HT1080 (cell line): ENCODE results near the gene VOPP1. TPM values are rescaled to one million over a fixed set of nuclear protein-coding genes. Genes with fewer than 3 reads are reported as not detected.

Experiments used
- DNase-seq: peaks from one replicate; pipeline ENCODE4 v3.0.0-alpha.2; 2015; ENCODE audit warnings: low read depth
- total RNA-seq: library from RNA; depleted of rRNA; stranded (reverse); fragments of >200 nt; shearing (Covaris generic); gene quantifications from 2 replicates; pipeline ENCODE4 v1.2.3, GENCODE V29; 2014

The VOPP1 gene
- total RNA-seq, 1 experiment from 2014 or later = 100 TPM

DNA sequence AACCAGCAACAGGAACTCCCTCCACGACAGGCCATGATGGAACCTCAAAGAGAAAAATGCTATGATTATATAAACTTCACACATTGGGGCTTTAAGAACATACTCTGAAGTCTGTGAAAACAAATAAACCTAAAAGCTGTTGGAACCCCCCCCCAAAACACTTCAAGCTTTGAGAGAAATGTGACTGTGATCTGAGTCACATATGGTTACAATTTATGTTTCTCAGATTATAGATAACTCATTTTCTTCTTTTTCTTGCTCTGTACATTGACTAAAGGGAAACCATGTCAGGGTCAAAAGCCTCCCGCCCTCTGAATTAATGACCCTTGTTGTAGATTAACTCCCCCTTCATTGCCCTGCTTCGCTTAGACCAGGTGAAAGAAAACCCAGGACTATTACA lies 15.8 kb downstream of the VOPP1 start:
- DNase-seq = no peak

DNA sequence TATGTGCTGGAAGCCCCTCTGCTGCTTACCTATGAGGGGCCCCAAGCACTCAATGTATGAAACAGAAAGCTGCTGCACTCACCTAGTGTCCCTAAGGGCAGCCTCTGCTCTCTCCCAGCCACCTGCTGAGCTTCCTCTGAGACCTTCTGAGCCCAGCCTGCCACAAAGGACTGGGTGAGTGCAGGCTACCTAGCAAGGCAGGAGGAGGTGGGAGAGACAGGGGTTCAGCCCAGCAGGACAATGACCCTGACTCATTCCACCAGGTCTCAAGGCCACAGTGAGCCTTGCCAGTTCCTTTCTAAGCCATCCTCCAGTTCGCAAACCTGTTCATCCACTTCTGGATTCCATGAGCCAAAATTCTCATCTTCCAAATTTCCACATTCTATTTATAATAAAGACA lies 16.3 kb downstream of the VOPP1 start:
- DNase-seq = no peak

DNA sequence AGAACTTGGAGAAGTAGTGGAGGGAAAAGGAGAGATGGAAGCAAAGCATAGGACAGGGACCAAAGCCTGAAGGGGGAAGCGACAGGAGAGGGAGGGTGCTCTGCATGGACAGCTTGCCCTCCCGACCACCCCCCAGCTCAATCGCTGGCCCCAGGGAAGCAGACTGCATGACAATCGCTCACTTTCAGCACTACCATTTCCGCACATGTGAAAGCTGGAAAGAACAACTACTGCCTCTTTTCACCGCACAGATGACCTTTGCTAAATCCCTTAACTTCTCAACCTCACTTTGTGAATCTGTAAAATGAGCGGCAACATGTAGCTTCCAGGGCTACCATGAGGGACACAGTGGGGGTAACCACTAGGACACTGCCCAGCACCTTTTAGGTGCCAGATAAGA lies 17.1 kb downstream of the VOPP1 start:
- DNase-seq = no peak

DNA sequence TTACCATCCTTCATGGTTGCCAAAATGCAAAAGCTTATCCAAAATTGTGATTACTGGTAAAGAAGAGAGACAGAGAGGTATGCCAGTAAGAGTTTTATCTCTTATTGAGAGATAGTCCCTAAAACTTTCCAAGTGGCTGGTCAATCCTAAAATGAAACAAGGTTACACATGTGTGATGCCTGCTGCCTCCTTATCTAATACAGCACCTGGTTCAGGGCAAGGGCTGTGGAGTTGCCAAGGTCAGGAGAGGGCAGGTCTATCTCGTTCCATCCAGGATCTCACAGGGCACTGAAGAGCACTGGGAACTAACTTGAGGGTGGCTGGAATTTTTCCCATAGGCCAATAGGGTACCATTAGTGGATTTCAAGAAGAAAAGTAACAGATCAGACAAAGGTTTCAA lies 18.3 kb downstream of the VOPP1 start:
- no peak for DNase-seq

DNA sequence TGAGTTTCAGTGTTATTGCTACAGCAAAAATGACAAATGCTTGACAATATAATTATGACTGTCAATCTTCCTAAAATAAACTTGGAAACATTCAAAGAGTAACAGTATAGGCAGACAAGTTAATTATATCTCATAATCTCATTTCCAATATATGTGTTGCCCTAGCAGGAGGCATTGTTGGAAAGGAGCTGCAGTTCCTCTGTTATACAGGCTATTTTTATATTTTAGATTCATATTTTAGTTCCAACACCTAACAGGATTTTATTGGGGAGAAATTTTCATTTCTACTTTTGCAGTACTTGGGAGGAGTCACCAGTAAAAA lies 19.3 kb downstream of the VOPP1 start:
- DNase-seq = no peak

DNA sequence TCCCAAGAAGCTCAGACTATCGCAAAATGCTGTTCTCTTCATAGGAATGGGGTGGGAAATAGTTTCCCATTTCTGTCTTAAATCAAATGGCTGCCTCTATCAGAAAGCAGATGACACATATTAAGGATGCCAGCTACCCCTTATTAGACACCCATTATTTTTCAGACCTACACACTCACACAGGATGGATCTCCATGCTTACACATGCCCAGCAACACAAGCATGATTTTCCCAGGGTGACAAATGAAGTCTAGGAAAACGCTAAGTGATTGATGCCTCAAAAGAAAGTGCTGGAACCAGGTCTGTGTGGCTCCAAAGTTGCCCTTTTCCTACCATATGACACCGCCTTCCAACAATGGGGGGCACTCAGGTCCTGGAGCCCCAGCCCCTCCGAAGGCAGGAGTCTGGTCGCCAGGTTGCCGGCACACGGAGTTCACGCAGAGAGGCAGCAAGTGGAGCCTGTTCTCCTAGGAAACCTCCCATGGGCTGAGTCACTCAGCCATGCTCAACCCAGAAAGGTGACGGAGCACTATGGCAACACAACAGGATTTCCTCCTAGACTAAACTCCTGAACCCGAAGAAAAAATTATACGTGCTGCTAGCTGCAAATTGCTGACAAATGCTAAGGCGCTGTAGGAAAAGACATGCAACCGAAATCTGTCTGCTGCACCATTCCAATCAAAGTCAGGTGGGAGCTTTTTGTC lies 19.8 kb downstream of the VOPP1 start:
- DNase-seq = peak; percentile 91

DNA sequence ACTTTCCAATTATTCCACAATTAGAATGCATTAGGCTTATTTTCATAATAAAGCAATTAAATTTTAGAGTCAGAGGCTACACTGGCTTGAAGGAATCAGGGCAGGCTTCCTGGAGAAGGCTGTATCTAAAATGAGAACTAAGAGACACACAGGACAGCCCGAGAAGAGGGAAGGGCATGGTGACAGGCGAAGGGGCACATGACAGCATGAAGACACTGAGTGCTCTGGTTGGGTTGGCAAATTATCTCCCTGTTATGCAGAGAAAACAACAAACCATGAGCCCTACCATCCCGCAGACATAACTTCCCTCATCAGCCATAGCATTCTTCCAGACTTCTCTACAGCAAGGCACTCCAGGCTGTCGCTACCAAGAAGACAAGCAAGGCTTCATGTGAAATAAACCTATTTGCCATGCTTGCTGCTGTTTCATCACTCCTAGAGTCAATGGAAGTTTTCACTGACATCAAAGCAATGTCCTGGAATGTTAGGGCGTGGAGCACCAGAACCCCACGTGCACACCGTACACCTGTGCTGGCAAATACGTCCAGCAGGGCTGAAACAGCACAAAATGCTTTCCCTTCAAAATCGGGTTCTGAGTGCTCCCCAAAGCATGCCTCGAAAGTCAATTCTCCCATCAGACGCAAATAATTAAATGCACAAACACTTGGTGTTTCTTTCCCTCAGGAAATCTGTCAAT lies 21.3 kb downstream of the VOPP1 start:
- no peak for DNase-seq

DNA sequence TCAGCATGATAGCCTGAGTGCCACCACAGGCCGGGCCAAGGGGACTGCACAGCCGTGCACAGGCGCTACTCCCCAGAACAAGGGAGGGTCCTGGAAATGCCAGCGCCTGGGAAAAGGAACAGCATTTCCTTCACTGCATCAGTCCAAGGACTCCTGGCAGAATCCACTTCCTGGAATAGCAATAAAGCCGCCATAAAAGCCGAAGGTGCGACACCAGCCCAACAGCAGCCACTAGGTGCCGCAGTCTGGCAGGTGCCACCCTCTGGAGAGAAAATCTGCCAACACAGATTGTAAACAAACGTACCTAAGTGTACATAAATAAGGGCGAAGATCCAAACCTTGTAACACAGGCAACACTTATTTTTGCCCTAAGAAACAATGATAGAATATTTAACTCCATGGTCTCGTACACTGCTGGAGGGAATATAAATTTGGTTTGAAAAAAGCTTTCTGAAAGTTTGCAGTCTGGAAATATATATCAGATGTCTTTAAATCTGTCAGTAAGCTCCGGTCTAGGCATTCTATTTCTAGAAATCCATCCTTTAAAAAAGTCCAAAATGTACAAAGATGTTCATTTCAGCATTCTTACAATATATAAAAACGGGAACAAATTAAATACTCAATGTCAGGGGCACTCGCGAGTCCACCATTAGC lies 22.2 kb downstream of the VOPP1 start:
- DNase-seq = no peak

DNA sequence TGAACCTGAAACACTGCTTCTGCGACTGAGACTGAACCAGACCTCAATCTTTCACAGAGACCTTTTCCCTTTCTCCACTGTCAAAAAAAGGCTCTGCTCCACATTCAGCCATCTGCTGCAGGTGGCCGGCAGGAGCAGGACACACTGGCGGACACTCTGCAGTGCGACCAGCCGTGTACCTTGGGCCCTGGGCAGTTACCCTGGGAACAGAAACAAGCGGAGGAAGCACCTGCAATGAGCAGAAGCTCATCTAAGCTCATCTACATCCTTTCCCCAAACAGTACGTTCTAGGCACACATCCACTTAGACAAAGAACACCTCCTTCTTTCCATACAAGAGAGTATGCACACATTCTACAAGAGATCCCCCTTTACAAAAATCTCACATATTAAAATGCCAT lies 22.8 kb downstream of the VOPP1 start:
- no peak for DNase-seq

DNA sequence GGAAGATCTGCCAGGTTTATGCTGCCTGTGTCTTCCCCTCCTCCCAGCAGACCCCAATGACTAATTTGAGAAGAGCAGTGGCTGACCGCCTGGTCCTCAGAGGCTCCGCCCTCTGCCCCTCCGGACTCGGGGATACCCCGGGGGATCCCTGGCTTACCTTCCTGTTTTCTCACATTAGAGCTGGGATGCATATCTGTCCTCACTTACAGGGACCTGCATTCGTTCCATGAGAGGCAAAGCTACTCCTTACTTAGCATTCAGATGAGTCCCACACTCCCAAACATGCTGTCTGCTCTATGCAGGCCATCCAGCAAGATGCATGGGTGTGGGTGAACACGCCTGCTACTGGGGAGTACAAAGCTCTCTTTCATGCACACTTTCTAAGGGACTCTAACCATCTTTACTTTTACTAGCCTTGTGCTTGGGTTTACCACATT lies 24.0 kb downstream of the VOPP1 start:
- no peak for DNase-seq

DNA sequence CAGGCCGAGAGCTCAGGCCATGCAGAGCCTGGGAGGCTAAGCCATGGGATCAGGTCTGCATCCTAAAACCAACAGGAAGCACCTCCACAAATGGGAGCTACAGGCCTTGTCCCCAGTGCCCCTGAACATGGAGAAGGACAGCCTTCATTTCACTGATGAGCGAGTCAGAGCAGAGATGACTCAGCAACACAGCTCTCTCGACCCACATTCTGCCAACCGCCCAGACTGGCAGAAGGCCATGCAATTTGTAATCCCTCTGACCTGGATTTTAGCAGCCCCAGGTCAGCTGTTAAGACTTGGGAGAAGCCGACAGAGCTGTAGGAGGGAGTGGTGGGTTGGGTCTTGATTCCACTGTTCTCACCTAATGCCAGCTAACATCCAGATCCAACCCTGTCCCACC lies 25.5 kb downstream of the VOPP1 start:
- peak; percentile 94 for DNase-seq

DNA sequence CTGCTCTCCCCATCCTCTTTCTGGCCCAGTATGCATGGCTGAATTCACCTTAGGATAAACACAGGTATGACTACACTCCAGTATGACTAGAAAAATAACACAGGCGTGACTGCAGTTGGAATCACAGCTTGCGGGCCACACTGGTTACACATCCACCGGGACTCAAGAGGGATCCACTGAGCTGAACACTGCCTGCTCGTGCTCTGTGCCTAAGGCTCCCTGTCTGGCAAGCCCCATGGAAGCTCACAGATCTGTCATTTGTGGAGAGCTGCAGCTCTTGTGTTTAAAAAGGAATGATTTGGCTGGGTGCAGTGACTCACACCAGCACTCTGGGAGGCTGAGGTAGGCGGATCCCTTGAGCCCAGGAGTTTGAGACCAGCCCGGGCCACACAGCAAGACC lies 26.8 kb downstream of the VOPP1 start:
- peak; percentile 62 for DNase-seq

DNA sequence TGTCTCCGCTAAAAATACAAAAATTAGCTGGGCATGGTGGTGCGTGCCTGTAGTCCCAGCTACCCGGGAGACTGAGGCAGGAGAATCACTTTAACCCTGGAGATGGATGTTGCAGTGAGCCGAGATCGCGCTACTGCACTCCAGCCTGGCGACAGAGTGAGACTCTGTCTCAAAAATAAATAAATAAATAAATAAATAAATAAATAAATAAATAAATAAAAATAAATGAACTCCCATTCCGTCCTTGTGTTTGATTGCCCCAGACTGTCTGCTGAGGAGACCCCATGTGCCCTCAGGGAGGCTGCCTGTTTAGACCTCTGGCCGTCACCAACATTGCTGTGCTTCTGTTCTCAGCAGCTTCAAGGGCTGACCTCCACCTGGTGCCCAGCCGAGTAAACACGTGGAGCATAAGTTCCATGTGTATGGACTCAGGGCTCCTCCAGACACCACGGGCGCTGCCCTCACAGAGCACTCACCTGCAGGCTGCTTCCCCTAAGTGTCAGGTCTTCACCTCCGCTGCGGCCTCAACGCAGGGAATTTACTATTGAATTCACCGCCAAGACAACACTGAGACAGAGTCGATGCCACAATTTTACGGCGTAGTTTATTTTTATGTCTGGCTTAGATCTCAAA lies 32.0 kb downstream of the VOPP1 start:
- no peak for DNase-seq

DNA sequence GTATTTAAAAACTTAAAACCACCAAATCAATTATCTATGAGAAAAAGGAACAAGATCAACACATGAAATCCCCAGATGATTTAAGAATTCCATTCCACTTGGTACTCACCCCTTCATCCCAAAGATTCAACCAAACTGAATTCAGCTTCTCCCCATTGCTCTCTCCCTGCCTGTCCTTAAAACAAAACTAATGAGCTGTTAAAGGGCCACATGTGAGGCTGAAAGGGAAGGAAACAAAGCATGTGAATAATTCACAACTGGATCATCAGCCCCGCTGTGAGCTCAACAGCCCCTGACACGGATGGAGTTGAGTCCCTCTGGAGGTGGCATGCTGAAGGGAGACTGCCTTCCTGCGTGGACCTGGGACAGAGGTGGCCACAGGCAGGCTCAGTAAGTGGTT lies 32.9 kb downstream of the VOPP1 start:
- no peak for DNase-seq

DNA sequence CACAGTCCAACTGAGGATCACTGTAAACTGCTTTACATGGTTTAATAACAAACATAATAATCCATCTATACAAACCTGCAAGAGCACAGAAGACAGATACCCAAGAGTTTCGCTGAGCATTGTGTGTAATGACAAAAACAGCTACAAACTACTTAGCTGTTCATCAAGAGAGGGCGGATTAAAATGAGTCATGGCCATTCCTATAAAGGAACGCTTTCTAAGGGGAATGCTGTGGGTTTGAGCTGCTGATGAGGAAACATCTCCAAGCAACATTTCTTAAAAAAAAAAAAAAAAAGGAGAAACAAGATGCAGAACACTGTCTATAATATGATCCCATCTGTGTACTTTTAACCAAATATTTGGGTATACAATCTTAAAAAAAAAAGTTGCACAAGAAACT lies 33.8 kb downstream of the VOPP1 start:
- peak; percentile 81 for DNase-seq

DNA sequence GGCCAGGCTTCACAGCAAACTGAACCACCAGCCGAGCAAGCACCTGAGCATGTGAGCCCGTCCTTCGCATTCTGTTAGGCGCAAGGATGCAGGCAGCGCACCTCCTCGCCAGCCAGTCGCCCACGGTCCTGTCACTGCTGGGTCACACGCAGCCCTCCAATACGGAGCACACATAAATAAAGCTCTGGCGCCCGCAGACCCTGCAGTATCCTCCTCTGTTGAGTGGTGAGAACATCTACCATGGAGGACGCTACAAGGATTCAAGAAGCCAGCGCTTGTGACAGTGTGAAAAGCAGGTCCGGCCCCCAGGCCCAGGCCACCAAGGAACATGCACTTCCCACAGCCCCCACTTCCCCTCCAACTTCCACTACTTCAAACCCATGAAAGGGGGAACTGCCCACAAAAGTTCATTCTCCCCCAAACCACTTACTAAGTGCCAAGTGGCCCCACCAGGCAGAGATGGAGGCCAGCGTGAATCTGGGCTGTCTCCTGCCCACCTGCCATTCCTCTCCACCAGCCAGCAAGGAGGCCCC lies 34.8 kb downstream of the VOPP1 start:
- DNase-seq = no peak

DNA sequence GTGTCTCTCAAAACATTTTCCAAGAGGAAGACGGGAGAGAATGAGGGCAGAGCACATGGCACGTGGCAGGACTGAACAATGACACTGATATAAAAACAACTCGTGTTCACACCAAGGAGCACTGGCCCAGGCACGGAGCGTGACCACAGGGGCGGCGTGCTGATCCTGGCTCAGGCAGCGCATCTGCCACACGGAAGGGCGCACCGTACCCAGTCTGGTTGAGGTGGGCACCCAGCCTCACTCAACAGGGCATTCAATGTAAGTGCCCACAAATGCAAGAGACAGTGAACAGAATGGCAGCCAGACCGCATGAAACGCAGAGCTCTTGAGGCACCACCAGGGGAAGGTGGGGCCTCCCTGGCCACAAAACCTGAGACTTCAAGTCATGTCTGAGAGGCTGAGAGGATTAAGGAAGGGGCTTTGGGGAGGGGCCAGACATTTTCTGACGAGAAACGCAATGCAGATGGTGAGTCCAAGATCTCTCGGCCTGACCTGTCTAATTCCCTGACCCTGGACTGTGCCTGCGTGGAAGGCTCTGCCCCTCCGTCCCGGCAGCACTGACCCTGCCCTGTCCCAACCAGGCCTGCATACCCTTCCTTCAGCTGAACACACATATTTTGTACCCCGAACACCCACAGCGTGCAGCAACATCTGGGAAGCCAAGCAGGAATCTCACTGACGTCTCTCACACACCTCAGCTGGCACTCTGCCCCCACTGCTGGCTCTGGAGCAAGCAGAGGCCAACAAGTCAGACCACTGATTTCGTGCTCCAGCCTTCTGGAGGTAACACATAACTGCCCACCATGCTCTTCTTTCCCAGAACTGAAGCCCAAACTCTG lies 35.5 kb downstream of the VOPP1 start:
- no peak for DNase-seq

DNA sequence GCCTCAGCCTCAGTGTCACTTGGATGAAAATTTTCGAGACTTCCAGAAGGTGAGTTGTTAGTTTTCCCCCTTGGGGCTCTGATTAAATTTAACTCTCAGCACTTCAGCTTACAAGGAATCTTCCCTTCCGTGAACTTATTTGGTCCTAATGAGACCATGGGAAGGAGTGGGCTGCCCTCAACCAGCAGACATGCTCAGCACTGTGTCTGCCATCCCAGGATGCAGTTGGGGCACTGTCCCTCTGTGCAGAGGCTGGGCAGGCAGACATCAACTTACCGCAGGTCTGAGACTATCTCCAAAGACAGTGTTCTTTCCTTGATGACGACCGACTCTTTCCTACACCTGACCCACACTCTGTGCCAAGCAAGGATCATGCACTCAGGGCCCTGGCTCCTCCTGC lies 36.7 kb downstream of the VOPP1 start:
- DNase-seq = no peak

DNA sequence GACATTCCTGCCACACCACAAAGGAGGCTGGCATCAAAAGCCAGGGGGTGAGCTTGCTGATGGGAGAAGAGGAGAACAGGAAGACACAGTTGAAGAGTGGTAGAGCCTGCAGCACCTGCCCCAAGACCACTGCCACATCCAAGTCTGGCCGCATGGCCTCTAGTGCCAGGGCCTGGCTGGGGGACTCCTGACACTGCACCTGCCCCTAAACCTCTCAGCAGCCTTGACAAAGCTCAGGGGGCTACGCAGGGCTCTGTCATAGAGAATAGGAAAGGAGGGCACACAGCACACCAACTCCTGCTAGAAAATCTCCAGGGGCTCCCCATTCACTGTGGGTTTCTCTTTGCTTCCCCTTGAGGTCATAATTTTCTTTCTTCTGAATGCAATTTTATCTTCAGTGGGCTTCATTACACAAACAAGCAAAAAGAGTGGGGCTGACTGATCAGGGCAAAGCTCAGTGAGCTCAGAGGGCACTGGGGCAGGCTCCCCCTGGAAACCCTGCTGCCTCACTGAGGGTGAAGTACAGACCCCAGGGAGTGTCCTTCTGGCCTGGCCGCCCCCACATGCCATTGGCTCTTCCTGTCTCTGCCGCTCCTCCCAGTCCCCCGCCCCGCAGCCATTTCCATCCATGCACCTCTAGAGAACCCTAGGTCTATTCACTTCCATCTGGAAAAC lies 37.2 kb downstream of the VOPP1 start:
- no peak for DNase-seq

DNA sequence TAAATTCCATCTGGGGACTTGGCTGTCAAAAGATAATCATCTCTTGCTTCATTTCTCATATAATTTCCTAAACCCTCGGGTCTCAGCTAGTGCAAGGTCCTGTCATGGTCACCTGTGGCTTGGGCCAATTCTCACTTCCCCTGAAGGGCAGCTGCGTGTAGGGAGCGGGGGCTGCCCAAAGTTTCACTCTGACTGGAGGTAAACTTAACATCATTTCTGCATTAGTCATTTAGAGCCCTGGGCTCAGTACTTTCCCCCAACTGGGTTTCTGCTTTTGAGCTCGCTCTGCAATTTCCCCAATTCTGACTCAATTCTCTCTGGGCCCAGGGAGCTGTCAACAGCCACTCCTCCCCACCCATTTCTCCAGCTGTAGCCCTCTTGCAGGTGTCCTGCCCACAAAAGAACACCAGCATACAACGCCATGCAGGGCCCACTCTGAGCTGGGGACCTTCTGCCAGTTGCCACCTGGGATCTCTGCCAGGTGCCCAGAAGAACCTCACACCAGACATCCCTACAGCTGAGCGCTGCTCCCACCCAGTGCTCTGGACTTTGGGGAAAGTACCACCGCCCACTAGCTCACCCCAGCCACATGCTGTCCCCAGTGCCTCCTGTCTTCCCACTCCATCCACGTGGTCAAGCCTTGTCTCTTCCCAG lies 37.9 kb downstream of the VOPP1 start:
- DNase-seq = peak; percentile 72
